Ectodermal cell (in vitro differentiated cells): ENCODE measurements around the gene ADGRB3.
"Not testable (repeated sequence)": the region's sequence is repeated elsewhere in the genome, so short reads cannot be mapped to it uniquely, and the experiment has no call there.

Source experiments
- H3K27ac ChIP-seq: 2 replicates; pipeline ENCODE4 v1.7.0; 2013; ENCODE audit warnings: mild to moderate bottlenecking, low read depth, low read length; ENCODE audit not compliant: insufficient read depth, poor library complexity, severe bottlenecking
- H3K27me3 ChIP-seq: 2 replicates; pipeline ENCODE4 v1.7.0; 2013; ENCODE audit warnings: mild to moderate bottlenecking, low read length; ENCODE audit not compliant: insufficient read depth, control insufficient read depth, poor library complexity, severe bottlenecking
- H3K36me3 ChIP-seq: one replicate; pipeline ENCODE4 v1.7.0; 2013; ENCODE audit warnings: low read length; ENCODE audit not compliant: control insufficient read depth, insufficient read depth
- H3K4me1 ChIP-seq: one replicate; pipeline ENCODE4 v1.7.0; 2013; ENCODE audit warnings: low read length; ENCODE audit not compliant: control insufficient read depth, insufficient read depth
- H3K4me3 ChIP-seq: 2 replicates; pipeline ENCODE4 v1.7.0; 2013; ENCODE audit warnings: low read depth, low read length, control low read depth; ENCODE audit not compliant: insufficient read depth
- H3K9me3 ChIP-seq: 2 replicates; pipeline ENCODE4 v1.7.0; 2013; ENCODE audit warnings: mild to moderate bottlenecking, low read length, moderate library complexity; ENCODE audit not compliant: control insufficient read depth
- WGBS, 2 experiments: methylation state at CpG; one replicate each; pipeline ENCODE4 v1.1.7; 2013; ENCODE audit warnings: missing lambda C conversion rate in 2 of 2; 5-methylcytosine and 5-hydroxymethylcytosine counted together

Gene ADGRB3

GRCh38 chr6:68658338-68658737 is 23.3 kb downstream of the ADGRB3 start:
- Histone ChIP-seq H3K9me3 (no peaks in the 10 kb centered on the region), H3K27ac (no peak overlapping the region), H3K4me3 (no peak overlapping the region), H3K36me3 (no peaks in the 10 kb centered on the region), H3K4me1 (no peaks in the 10 kb centered on the region), H3K27me3 (no peaks in the 10 kb centered on the region)
- 100% methylated on average over 1 of the region's 2 CpGs; no CpG with 5 or more reads in 1 of the 2 experiments for WGBS, 2 experiments

GRCh38 chr6:68673255-68673654 is 38.2 kb downstream of the ADGRB3 start:
- Histone ChIP-seq H3K27me3 (no peaks in the 10 kb centered on the region), H3K36me3 (no peaks in the 10 kb centered on the region), H3K9me3 (no peaks in the 10 kb centered on the region), H3K4me1 (no peaks in the 10 kb centered on the region), H3K4me3 (no peak overlapping the region), H3K27ac (no peak overlapping the region)

GRCh38 chr6:68675548-68675947 is 40.5 kb downstream of the ADGRB3 start:
- Histone ChIP-seq H3K27ac (no peak overlapping the region), H3K9me3 (no peaks in the 10 kb centered on the region), H3K27me3 (no peaks in the 10 kb centered on the region), H3K4me1 (no peaks in the 10 kb centered on the region), H3K4me3 (no peak overlapping the region), H3K36me3 (no peaks in the 10 kb centered on the region)
- 93 to 94% methylated on average over 4 of the region's 4 CpGs for WGBS, 2 experiments

GRCh38 chr6:68676094-68676493 is 41.0 kb downstream of the ADGRB3 start:
- H3K27ac ChIP-seq, H3K36me3 ChIP-seq, H3K4me1 ChIP-seq, H3K4me3 ChIP-seq, H3K9me3 ChIP-seq, H3K27me3 ChIP-seq: not testable (repeated sequence)
- 93 to 94% methylated on average over 16 of the region's 16 CpGs for WGBS, 2 experiments

GRCh38 chr6:68677058-68677457 is 42.0 kb downstream of the ADGRB3 start:
- WGBS, 2 experiments, result 79 to 93% methylated on average over 2 to 3 of the region's 3 CpGs
- Histone ChIP-seq H3K27ac (no peak overlapping the region), H3K4me1 (no peaks in the 10 kb centered on the region), H3K36me3 (no peaks in the 10 kb centered on the region), H3K27me3 (no peaks in the 10 kb centered on the region), H3K4me3 (no peak overlapping the region), H3K9me3 (no peaks in the 10 kb centered on the region)

GRCh38 chr6:68679399-68679798 is 44.3 kb downstream of the ADGRB3 start:
- H3K4me1 ChIP-seq, result no peaks in the 10 kb centered on the region
- H3K9me3 ChIP-seq, result no peaks in the 10 kb centered on the region
- 86 to 94% methylated on average over 2 of the region's 2 CpGs for WGBS, 2 experiments

GRCh38 chr6:68680264-68680663 is 45.2 kb downstream of the ADGRB3 start:
- no peak overlapping the region for H3K4me3 ChIP-seq
- H3K27me3 ChIP-seq, result no peaks in the 10 kb centered on the region
- H3K9me3 ChIP-seq, result no peaks in the 10 kb centered on the region
- 93 to 97% methylated on average over 2 of the region's 2 CpGs for WGBS, 2 experiments
- H3K36me3 ChIP-seq, result no peaks in the 10 kb centered on the region
- H3K4me1 ChIP-seq, result no peaks in the 10 kb centered on the region
- no peak overlapping the region for H3K27ac ChIP-seq

More at GRCh38 chr6:68679399-68679798, 44.3 kb downstream of the ADGRB3 start:
- H3K27ac ChIP-seq, result no peak overlapping the region
- no peaks in the 10 kb centered on the region for H3K36me3 ChIP-seq
- H3K4me3 ChIP-seq, result no peak overlapping the region
- no peaks in the 10 kb centered on the region for H3K27me3 ChIP-seq

GRCh38 chr6:68689910-68690309 is 54.8 kb downstream of the ADGRB3 start:
- Histone ChIP-seq H3K27ac (no peak overlapping the region), H3K9me3 (no peaks in the 10 kb centered on the region), H3K36me3 (no peaks in the 10 kb centered on the region), H3K27me3 (no peaks in the 10 kb centered on the region), H3K4me3 (no peak overlapping the region), H3K4me1 (no peaks in the 10 kb centered on the region)
- WGBS, 2 experiments, result 85 to 100% methylated on average over 1 of the region's 1 CpG

- H3K4me1 ChIP-seq, result no peaks in the 10 kb centered on the region
- no peaks in the 10 kb centered on the region for H3K36me3 ChIP-seq
- WGBS, 2 experiments, result 83 to 88% methylated on average over 2 of the region's 3 CpGs
- no peaks in the 10 kb centered on the region for H3K27me3 ChIP-seq
- no peak overlapping the region for H3K4me3 ChIP-seq
- H3K9me3 ChIP-seq, result no peaks in the 10 kb centered on the region
- no peak overlapping the region for H3K27ac ChIP-seq
Observed at GRCh38 chr6:68691120-68691519, 56.0 kb downstream of the ADGRB3 start.

- no peaks in the 10 kb centered on the region for H3K9me3 ChIP-seq
- no peaks in the 10 kb centered on the region for H3K27me3 ChIP-seq
- WGBS, 2 experiments, result no CpG with 5 or more reads among the region's 1 CpG
- no peaks in the 10 kb centered on the region for H3K4me1 ChIP-seq
- H3K27ac ChIP-seq, result no peak overlapping the region
- H3K36me3 ChIP-seq, result no peaks in the 10 kb centered on the region
- H3K4me3 ChIP-seq, result no peak overlapping the region
Observed at GRCh38 chr6:68693271-68693670, 58.2 kb downstream of the ADGRB3 start.

GRCh38 chr6:68695403-68695802 is 60.3 kb downstream of the ADGRB3 start:
- Histone ChIP-seq H3K9me3 (no peaks in the 10 kb centered on the region), H3K36me3 (no peaks in the 10 kb centered on the region), H3K4me3 (no peak overlapping the region), H3K27me3 (no peaks in the 10 kb centered on the region), H3K4me1 (no peaks in the 10 kb centered on the region), H3K27ac (no peak overlapping the region)
- WGBS, 2 experiments, result 97% methylated on average over 4 of the region's 4 CpGs
